Upper lobe of left lung (tissue), 4 donors: ENCODE measurements around the gene KCNE1.
"Not testable (repeated sequence)": the region's sequence is repeated elsewhere in the genome, so short reads cannot be mapped to it uniquely, and the experiment has no call there.

ENCODE experiments used
- POLR2A ChIP-seq, 4 donors: fragments of 450-650 bp; IDR thresholded peaks; one replicate each; pipeline ENCODE4 v1.5.1; 2016 to 2017; ENCODE audit warnings: antibody characterized with exemption in 4 of 4, mild to moderate bottlenecking in 2 of 4
- POLR2AphosphoS5 ChIP-seq, 2 donors: sonication (generic); formaldehyde crosslinking; IDR thresholded peaks; one replicate each; pipeline ENCODE4 v1.5.1; 2017; ENCODE audit warnings: antibody characterized with exemption in 2 of 2

- not testable (repeated sequence) for TF ChIP-seq POLR2A, POLR2AphosphoS5 (IDR thresholded peaks at IDR 0.05)
Observed at GRCh38 chr21:34554670-34555069, 42.7 kb upstream of the KCNE1 start.
